ENCODE results near the gene TCF19.

The TCF19 gene, protein sequence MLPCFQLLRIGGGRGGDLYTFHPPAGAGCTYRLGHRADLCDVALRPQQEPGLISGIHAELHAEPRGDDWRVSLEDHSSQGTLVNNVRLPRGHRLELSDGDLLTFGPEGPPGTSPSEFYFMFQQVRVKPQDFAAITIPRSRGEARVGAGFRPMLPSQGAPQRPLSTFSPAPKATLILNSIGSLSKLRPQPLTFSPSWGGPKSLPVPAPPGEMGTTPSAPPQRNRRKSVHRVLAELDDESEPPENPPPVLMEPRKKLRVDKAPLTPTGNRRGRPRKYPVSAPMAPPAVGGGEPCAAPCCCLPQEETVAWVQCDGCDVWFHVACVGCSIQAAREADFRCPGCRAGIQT

GRCh38 chr6:31158140-31158862, at the start of gene TCF19:
Gene TCF19, plus strand, starts transcription at chr6:31158589. Its CDS starts 881 bp downstream, at chr6:31159470.
- peak; percentile 98 for DNase-seq (ENCODE audit: low read depth)

DNA sequence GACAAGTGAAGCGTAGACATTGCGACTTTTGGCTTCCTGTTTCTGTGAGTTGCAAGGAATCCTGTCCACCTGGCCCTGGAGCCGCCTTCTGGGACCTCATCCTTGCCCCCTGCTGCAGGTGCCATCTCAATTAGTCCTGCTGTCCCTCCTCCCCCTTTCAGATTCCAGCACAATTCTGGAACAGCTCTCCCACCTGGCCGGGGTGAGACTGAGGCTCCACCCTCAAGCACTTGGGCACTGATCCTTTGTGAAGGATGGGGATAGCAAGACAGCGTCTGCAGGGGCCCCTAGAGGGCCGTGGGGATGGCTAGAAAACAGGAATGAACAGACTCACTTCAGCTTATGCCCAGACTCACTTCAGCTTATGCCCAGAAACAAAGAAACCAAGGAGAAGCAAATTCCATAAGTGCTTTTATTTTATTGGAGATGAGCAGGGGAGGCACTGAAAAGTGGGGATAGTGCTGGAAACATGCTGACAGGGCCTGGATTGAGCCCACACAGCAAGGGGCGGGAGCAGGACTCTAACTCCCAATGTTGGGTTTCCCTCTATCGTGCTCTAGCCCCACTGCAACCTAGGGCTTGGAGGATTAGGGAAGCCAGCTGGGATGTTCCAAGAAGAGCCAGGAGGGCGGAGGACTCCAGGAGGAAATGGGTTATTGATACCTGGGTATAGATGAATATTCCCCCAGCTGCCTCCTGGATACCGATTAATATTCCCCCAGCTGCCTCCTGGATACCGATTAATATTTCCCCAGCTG, 47.4 kb upstream of the TCF19 start:
- no peak for DNase-seq (ENCODE audit: low read depth)

- DNase-seq (ENCODE audit: low read depth): no peak
Observed at GRCh38 chr6:31111712-31112111, 46.7 kb upstream of the TCF19 start.

GRCh38 chr6:31112478-31112877, 45.9 kb upstream of the TCF19 start, which contains the start of gene C6orf15:
Gene C6orf15, minus strand, starts transcription at chr6:31112575. Its CDS starts 20 bp downstream, at chr6:31112555.
- DNase-seq (ENCODE audit: low read depth): no peak

DNA sequence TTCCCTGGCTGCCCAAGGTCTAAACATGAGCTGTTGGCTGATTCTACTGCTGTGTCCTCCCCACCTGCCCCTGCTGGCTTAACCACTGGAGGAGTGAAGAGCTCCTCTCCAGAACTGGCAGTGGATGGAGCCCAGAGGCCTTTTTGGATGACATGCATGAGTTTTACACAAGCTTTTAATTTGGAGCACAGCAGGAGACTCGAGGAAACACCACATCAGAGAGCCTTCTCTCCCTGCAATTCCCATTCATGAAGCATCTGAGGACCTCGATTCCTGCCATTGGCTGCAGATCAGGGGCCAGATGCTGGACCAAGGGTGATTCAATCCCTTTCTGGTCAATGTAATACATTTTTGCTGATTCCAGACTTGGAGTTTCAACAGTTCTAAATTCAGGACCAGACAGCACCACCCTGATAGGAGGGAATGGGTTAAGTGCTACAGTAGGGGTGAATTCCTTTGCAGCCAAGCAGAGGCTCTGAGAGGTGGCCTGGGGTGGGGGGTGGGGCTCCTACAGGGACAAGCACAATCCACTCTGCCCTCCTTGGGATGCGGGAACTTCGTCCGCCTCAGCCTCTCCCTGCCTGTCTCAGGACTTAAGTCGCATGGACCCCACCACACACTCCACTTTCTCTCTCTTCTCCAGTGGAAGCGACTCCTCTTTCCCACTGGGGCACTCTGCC, 44.4 kb upstream of the TCF19 start:
- DNase-seq (ENCODE audit: low read depth): no peak

DNA sequence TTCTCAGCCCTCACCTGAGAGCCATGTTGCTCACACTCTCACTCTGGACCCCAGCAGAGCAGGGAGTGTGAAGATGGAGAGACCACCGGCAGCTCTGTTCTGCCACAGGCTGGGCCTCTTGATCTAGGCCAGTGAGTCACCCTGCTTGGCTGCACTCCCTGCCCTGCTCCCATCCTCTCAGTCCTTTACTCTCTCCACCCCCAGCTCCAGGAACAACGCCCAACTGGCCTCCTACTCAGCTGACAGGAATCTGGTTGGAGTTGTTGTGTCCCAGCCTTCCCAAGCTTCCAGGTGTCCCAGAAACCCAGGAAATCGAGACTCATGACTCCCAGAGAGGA, 43.9 kb upstream of the TCF19 start, which contains the start of gene PSORS1C1:
PSORS1C1 (plus strand) TSS at position 260 of the 338 bp plus-strand sequence. CDS start 14,833 bp downstream, outside the sequence.
- no peak for DNase-seq (ENCODE audit: low read depth)

GRCh38 chr6:31114970-31115849, 43.2 kb upstream of the TCF19 start:
- DNase-seq (ENCODE audit: low read depth): no peak

DNA sequence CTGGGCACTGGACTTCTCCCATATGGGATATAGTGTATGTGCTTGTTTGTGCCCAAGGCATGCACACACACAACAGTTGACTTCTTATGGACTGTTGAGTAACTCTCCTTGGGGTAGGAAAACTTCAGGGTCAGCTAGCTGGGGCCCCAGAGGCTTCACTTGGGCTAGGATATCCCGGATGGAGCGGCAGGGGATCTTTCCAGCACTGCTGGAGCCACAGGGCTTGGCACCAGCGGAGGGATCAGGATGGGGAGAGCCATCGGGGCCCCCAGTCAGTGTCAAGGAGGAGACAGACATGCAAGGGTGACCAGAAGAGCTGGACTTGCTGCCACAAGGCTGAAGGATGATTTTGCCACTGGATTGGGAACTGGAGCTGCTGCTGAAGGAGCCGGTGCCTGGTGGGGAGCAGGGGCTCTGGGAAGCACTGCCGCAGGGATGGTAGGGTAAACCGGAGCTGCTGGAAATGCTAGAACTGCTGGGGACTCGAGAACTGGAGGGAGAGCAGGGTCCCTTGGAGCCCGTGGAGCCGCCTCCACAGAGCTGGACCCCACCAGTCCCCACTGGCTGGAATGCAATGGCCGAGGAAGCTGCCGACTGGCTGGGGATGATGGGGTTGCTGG, 42.3 kb upstream of the TCF19 start:
- DNase-seq (ENCODE audit: low read depth): no peak

GRCh38 chr6:31116661-31117385, 41.6 kb upstream of the TCF19 start:
- no peak for DNase-seq (ENCODE audit: low read depth)

DNA sequence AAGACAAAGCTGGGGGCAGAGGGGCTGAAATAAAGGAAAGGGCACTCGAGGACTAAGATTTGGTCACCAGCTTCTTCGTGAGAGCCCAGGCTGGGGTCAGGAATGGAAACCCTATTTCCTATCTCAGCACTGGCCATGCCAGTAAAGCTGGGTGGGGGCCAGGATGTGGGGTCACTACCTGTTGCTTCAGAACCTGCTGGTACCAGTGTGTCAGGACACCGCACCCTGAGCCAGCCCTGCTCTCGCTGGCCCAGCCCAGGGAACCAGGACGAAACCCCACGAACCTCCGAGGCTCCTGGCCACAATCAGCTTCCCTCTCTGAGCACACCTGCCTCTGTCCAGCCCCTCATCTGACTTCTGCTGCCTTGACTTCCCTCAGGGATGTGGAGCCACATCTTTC, 40.2 kb upstream of the TCF19 start:
- DNase-seq (ENCODE audit: low read depth): no peak

- DNase-seq (ENCODE audit: low read depth): no peak
Observed at GRCh38 chr6:31120151-31120915, 38.1 kb upstream of the TCF19 start, which contains the start of gene CDSN. Gene CDSN, minus strand, starts transcription at chr6:31120446. Its CDS starts 27 bp downstream, at chr6:31120419.

DNA sequence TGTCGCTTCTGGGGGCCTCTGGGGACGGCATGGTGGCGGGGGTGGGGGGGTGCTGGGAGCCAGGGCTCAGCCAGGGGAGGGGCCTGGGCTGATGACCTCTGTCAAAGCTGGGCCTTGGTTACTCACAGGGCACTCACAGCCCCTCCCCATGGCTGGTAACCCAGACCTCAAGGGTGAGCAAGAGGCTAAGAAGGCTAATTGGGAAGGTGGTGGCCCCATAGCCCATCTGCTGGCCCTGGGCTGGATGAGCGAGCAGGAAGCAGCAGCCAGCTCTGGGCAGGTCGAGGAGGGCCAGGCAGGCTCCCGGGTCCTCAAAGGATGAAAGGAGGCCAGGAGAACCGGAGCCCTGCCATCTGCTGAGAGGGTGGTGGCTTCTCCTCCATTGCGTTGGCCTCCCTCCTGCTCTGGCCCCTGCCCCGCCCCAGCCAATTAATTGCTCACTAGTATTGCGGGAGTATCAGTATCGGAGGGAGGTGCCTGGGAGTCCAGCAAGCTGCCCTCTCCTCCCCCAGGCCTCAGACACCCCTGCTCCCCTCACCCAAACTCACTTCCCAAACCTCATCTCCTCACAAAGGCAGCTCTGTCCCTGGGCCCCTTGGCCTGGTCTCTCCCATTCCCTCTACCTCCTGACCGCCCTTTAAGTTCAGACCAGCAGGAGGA, 37.1 kb upstream of the TCF19 start:
- DNase-seq (ENCODE audit: low read depth): no peak

GRCh38 chr6:31122791-31123706, 35.3 kb upstream of the TCF19 start:
- no peak for DNase-seq (ENCODE audit: low read depth)

DNA sequence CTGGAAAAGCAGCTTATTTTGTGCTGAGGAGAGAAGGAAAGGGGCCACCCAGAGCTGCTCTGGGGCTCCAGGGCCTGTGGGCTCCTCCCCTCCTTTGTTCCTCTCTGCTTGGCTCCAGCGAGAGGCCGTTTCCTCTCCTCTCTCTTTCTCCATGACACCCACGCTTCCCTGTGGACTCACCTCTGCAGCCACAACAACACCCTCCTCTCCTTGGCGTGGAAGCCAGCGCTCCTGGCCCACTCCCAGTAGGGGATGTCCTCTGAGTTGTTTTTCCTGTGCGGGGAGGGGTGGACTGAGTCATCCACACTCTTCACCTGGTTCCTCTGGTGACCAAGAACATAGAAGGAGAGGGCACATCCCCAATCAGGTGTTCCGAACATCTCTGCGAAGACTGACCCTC, 33.2 kb upstream of the TCF19 start:
- no peak for DNase-seq (ENCODE audit: low read depth)

DNA sequence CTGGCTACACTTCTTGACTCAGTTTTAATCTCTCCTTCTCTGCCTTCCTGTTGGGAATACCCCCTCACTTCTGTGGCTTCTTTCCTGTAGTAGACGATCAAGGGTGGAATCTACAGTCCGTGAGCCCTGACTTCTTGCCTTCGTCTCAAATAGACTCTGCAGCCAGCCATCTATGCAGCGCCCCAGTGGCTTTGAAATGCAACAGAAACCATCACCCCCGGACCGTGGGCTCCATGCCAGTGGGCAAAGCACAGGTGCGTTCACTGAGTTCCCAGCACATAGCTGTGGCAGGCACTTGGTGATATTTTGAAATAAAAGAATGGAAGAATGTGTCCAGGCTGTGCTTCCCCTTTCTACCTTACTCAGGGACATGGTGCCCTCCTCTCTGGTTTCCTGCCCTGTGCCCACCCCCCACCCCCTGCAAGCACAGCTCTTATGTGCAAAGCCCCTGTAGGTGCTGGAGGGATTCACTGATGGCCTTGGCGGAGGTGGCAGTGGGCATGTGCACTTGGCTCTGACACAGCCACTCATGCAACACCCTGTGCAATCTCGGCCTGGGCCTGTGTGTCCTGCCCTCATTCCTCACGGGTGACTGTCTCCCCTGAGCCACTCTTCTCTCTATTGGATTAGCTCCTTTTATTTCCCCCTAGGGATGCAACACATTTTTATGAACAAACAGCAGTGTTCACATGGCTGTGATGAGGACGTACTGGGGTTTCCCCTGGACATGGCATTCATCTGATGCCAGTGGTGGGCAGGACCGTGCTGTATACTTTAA, 32.6 kb upstream of the TCF19 start:
- DNase-seq (ENCODE audit: low read depth): no peak

DNA sequence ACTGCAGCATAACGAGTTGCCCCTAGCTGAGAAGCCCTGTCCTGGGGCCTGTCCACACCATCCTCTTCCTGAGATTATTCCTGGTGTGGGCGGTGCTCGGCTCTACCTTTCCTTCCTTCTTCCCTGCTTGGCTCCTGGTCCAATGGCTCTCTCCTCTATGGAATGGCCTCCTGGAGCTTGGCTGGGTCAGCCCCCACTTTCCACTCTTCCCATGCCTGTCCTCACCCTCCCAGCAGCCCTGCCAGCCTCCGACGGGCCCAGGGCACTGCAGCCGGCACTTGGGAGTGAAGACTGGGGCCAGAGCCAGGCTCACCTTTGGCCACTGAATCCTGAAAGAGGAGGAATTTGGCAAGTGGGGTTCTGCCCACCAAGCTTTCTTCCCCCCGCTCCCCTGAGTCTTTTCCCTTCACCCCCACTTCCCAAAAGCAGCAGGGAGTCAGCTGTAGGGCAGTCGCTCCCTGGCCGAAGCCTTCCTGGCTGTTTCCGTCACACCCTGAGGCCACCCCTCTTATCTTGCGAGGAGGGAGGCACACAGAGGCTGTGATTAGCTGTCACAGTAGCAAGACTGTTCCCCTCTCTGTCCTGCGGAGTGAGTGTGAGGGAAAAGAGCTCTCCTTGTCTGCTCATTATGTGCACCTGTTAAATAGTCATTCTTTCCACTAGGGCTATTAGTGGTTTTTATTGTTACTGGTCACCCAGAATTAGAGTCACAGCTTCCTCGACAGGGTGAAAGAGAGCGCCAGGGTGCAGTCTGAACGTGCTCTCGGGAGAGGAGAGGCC, 31.8 kb upstream of the TCF19 start:
- no peak for DNase-seq (ENCODE audit: low read depth)

Data from stimulated activated CD8-positive, alpha-beta memory T cell treated with anti-CD3 and anti-CD28 coated beads, Interleukin-15, amount 100 ng/mL, for 1 hour (primary cell).